Stimulated activated CD4-positive, alpha-beta T cell treated with anti-CD3 and anti-CD28 coated beads, Interleukin-12 subunit alpha, Interleukin-12 subunit beta, amount 100 ng/mL, for 4 hours (primary cell): ENCODE results near the gene PRR3.

ENCODE experiments used
- DNase-seq: peaks from one replicate; pipeline ENCODE4 v3.0.0-alpha.2; 2020

The PRR3 gene

DNA sequence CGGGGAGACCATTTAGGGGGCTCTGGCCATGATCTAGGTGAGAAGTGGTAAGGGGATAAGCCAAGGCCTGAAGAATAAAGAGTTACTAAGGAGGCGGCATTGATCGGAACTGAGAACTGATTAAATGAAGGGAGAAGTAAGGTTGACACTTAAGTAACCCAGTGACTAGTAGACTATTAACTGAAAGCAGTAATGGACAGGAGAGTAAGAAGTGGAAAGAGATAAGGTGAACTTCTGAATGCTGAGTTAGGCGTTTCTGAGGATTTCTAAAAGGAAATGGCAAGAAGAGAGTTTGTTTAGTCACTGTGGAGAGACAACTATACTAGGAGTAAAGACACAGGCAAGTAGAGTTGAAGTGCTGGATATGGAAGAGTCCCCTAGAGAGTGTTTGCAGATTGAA is 16.0 kb downstream of the PRR3 start:
- DNase-seq = no peak

DNA sequence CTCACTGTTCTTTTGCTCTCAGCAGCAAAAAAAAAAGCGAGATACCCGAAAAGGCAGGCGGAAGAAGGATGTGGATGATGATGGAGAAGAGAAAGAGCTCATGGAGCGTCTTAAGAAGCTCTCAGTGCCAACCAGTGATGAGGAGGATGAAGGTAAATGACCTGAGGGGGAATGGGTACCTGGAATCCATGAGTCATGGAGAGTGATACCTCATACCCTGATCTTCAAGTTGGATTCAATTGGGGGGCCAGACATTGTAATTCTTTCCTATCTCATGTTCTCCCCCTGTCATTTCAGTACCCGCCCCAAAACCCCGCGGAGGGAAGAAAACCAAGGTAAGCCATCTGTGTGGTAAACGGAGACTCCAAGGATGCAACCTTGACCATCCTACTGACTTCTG is 21.0 kb downstream of the PRR3 start:
- DNase-seq = no peak

DNA sequence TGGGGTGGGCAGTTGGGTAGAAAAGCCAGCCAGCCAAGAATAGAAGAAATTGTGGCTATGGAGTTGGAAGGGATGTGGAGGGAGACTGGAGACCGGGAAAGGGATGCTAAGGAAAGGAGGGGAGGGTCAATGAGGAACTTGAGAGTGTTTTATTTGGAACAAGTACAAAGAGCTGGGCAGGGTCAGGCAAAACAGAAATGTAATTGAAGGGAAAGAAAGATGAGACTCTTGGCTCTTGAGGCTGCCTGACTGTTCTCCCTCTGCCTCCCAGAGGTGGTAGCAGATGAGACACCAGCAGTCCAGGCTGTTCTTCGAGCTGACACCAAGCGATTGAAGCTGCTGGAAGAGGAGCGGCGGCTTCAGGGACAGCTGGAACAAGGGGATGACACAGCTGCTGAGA is 26.8 kb downstream of the PRR3 start:
- DNase-seq = no peak

DNA sequence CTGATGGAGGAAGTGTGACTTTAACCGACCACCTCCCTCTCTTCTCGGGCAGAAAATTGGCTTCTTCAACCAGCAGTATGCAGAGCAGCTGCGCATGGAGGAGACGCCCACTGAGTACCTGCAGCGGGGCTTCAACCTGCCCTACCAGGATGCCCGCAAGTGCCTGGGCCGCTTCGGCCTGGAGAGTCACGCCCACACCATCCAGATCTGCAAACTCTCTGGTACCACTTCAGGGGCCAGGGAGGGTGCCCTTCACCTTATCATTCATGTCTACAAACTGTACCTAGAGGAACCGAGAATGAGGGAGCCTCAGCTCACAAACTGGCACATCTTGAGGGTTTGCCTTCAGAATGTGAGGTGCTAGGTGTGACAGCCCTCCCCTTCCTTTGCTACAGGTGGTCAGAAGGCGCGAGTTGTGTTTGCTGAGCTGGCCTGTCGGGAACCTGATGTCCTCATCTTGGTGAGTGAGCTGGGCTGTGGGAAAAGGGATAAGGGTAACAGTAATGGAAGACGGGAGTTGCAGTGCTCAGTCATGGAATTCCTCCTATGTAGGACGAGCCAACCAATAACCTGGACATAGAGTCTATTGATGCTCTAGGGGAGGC is 32.8 kb downstream of the PRR3 start:
- no peak for DNase-seq

DNA sequence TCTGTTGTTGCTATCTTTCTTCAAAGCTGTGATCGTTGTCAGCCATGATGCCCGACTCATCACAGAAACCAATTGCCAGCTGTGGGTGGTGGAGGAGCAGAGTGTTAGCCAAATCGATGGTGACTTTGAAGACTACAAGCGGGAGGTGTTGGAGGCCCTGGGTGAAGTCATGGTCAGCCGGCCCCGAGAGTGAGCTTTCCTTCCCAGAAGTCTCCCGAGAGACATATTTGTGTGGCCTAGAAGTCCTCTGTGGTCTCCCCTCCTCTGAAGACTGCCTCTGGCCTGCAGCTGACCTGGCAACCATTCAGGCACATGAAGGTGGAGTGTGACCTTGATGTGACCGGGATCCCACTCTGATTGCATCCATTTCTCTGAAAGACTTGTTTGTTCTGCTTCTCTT is 33.4 kb downstream of the PRR3 start:
- DNase-seq = no peak

DNA sequence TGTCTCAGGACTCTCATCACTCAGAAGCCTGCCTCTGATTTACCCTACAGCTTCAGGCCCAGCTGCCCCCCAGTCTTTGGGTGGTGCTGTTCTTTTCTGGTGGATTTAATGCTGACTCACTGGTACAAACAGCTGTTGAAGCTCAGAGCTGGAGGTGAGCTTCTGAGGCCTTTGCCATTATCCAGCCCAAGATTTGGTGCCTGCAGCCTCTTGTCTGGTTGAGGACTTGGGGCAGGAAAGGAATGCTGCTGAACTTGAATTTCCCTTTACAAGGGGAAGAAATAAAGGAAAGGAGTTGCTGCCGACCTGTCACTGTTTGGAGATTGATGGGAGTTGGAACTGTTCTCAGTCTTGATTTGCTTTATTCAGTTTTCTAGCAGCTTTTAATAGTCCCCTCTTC is 33.9 kb downstream of the PRR3 start:
- DNase-seq = no peak

DNA sequence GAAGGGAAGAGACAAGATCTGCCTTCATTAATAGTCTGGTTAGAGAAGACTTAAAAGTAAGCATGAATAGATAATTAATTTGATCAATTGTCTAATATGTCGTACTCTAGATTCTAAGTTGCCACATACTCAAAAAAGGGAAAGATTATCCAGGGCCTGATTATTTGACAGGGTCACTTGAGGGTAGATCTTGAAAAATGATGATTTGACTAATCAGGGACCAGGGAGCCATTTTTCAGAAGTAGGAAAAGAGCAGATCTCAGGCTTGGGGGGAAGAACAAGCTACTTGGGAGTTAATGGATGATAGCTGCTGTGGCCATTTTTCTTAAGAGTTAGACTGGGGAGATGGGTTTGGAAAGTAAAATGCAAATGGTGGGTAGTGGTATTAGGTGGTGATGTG is 35.2 kb downstream of the PRR3 start:
- DNase-seq = no peak

DNA sequence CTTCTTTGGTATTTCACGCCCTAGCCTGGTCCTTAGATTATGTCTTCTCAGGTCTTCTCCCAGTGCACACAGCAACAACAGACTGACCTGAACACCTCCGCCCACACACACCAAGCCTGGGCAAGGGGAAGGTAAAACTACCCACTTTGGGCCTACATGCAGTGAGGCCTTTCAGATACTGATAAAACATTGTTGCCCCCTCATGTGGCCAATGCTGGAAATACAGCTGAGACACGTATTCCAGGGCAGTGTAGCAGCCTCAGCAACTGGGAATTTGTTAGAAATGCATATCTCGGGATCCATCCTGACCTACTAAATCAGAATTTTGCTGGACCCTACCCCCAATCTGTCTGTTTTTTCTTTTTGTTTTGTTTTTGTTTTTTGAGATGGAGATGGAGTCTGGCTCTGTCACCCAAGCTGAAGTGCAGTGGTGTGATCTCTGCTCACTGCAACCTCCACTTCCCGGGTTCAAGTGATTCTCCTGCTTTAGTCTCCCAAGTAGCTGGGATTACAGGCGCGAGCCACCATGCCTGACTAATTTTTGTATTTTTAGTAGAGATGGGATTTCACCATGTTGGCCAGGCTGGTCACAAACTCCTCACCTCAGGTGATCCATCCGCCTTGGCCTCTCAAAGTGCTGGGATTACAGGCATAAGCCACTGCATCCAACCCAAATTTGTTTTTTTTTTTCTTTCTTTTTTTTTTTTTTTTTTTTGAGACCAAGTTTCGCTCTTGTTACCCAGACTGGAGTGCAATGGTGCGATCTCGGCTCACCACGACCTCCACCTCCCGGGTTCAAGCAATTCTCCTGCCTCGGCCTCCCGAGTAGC is 40.4 kb downstream of the PRR3 start:
- peak; percentile 77 for DNase-seq

DNA sequence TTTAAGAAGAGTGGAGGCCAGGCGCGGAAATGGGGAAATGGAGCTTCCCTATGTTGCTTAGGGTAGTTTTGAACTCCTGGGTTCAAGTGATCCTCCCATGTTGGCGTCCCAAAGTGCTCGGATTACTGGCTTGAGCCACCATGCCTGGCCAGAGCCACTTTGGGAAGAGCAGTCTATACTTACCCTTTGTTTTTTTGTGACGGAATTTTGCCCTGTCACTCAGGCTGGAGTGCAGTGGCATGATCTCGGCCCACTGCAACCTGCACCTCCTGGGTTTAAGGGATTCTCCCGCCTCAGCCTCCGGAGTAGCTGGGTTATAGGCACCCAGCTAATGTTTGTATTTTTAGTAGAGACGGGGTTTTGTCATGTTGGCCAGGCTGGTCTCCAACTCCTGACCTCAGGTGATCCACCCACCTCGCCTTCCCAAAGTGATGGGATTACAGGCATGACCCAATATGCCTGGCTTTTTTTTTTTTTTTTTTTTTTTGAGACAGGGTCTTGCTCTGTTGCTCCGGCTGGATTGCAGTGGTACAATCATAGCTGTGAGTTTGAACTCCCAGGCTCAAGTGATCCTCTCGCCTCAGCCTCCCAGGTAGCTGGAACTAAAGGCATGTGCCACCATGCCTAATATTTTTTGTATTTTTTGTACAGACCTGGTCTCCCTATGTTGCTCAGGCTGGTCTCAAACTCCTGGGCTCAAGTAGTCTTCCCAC is 42.0 kb downstream of the PRR3 start:
- no peak for DNase-seq

DNA sequence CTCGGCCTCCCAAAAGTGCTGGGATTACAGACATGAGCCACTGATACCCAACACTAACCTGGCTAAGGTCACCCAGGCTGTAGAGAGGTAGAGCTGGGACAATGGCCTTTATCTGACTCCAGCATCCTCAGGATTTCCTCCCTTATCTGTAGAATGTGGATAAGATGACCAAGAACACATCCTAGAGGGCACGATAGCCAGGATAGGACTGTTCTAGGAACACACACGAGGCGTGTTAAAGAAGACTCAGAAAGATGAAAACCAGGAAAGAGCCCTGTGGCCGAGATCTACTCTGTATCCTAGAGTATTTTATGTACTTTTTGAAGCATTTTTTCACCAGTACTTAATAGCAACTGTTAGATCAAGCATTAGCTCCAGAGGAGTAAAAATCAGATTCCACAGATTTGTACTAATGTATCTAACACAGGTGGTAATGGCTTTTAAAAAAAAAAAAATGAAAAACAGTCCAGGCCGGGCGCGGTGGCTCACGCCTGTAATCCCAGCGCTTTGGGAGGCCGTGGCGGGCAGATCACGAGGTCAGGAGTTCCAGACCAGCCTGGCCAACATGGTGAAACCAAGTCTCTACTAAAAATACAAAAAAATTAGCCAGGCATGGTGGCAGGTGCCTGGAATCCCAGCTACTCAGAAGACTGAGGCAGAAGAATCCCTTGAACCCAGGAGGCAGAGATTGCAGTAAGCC is 42.7 kb downstream of the PRR3 start:
- DNase-seq = no peak

DNA sequence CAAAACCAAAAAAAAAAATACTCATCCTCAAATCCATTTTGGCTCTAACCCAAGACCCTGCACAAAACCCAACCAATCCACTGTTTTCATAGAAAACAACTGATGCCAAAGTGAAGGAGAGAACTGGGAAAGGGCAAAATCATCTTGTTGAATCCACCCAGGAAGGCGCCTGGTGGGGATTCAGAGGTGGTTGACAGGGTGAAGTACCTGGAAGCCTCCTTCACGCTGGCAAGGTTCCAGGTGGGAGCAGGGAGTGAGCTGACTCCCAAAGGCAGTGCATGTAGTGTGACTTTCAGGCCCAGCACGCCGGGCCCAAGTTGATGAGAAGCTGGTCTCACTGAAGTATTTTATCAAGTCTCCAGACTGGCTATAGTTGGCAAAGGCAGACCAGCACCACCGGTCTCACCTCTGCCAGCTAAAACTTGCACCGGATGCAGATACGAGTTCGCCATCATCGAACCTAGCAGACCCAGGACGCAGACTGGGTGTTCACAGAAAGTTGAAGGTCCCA is 43.4 kb downstream of the PRR3 start:
- no peak for DNase-seq

DNA sequence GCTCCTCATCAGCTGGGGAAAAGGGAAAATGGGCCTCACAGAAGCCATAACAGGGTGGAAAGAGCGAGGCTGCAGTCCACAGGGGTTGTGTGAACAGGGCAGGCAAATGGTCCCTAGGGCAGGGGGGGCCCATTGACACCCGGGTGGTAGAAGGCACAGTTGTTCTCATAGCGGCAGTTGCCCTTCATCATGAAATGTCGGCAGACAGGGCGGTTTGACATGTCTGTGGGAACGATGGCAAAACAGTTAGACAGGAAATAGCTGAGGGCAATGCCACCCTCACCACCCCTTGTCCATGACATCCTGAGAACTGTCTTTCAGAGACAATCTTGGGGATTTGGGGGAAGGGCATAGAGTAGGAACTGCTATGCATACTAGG is 44.3 kb downstream of the PRR3 start:
- no peak for DNase-seq

DNA sequence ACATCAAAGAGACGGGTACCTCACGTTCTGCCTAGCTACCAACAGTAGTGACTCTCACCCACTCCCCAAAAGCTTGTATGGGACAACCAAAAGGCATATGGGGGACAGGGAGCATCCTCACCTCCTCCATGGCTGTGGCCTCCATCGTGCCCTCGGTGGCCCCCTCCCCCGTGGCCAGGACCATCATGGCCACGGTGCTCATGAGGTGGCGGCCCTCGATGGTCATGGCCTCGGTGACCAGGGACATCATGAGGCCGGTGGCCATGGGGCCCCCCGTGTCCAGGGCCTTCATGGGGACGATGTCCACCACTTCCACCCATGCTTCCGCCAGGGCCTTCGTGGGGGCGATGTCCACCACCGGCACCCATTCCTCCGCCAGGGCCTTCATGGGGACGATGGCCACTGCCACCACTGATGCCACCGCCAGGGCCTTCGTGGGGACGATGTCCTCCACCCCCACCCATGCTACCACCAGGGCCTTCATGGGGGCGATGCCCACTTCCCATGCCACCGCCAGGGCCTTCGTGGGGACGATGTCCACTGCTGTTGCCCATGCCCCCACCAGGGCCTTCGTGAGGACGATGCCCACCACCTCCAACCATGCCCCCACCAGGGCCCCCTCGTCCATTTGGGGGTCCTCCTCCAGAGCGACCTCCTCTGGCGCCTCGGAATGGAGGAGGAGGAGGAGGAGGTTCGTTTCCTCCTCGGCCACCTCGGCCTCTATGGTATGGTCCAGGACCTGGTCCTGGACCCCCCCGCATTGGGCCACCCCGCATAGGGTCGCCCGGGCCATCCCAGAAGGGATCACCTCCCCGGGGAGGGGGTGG is 44.9 kb downstream of the PRR3 start:
- no peak for DNase-seq

DNA sequence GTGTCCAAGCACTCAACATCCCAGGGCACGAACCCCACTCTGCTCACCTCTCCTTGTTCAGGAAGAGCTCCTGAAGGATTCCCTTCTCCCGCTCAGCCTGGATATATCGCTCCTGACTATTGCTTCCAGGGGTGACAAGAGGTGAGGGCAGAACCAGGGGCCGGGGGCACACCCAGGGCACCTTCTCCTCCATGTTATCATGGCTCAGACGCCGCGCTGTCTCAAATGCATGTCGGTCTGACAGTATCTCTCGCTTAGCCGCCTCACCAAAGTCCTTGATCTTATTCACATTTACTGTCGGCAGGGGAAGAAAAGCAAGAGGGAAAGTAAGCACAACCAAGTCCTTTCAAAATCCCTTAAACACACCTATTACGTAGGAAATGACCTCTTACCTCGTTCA is 46.9 kb downstream of the PRR3 start:
- DNase-seq = no peak

DNA sequence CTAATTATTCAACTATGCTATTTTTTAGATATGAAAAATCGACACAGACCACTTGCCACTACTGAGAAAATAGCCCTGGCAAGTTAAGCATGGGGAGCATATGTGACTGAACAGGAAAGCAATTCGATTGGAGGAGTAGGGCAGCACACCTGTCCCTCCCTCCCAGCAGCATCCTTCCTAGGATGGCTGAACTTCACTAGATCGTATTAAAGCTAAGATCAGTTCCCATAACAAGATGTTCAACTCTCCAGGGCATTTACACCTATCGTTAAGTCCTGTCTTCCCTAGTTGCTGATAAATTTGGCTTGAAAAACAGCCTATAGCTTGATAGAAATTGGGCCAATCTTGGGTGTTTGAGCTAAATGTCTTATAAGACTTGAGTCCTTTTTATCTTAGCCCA is 53.0 kb downstream of the PRR3 start:
- DNase-seq = no peak

DNA sequence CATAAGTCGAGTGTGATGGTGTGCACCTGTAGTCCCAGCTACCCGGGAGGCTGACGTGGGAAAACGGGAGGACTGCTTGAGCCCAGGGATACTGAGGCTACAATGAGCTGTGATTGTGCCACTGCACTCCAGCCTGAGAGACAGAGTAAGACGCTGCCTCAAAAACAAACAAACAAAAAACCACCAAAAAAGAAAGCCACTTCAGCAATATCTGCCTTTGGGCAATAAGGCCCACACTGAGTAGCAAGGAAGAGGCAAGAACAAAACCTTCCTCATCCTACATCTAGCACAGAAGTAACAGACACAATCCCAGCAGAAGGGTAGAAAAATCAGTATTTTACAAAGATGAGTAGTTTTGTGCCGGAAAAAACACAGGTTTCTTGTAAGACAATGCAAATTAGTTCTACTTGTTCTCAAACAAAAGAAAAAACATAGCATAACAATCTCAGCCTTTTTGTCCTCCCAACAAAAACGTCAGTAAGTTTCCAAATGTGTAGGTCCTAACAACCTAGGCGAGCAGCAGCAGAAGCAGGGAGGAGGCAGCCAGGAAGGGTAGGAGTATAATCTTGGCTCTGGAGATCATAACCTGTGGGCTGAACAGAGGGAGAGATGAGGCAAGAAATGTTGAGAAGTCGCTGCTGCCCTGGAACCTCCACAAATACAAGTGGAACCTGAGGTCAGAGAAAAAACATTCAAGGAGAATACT is 54.2 kb downstream of the PRR3 start:
- no peak for DNase-seq

DNA sequence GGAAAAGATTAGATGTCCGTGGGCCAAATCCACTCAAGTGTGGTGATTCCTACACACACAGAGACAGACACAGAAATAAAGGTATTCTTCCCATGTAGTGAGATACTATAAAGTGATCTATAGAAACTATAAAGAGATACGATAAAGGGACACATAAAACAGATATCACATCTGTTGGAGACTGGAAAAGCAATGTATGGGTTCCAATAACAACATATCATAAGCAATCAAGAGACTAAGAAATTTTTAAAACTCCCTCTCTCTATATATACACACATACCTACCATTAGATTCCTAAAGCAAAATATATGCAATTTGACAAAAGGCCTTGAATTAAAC is 54.7 kb downstream of the PRR3 start:
- no peak for DNase-seq

DNA sequence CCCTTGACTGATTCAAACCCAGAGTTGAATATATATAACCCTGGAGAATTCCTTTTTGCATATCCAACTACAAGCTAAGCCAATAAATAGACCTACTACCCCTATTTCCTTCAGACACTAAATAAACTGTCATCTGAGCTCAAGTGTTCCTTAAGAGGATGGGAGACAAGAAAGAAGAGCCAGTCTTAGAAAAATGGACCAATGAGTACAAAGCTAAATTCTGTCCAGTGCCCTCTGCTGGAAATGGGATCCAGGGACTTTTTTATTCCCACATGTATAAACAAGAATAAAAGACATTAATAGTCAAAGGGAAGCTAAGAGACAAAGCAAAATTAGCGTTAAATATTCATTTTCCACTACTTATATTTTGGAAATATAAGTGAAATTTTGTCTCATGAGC is 55.1 kb downstream of the PRR3 start:
- DNase-seq = no peak

DNA sequence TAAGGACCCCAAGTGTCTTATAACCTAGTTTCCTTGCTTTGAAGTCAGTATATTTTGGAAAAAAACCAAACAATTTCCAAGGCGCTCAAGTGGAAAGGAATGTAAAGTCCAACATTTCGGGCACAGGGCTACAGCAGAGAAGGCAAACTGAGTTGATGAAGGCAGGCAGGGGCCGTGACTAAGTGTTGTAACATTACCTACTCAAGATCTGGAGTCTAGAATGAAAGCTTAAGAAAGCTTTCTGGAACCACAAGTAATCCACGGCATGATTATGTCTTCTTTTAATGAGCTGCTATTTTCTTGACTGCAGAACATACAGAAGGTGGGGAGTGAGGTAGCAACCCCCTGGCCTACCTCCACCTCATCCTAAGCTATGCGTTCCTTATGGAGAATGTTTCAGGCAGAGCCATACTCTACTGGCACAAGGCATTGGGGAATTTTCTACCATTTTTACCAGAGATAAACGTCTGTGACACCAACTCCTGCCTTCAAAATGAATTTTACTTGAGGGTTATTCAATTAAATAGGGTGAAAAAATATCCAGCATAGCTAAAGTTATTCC is 55.7 kb downstream of the PRR3 start:
- no peak for DNase-seq
